ES-I3 (cell line): ENCODE measurements around the gene MACROH2A2.
"Not testable (repeated sequence)": the region's sequence is repeated elsewhere in the genome, so short reads cannot be mapped to it uniquely, and the experiment has no call there.

Experiments used
- H3K36me3 ChIP-seq: 2 replicates; pipeline ENCODE4 v1.6.1; 2013; ENCODE audit warnings: mild to moderate bottlenecking, low read length, control low read depth, moderate library complexity; ENCODE audit not compliant: insufficient read depth
- H3K4me1 ChIP-seq: 2 replicates; pipeline ENCODE4 v1.6.1; 2013; ENCODE audit warnings: mild to moderate bottlenecking, control low read depth, low read length; ENCODE audit not compliant: insufficient read depth
- H3K9ac ChIP-seq: 2 replicates; pipeline ENCODE4 v1.6.1; 2013; ENCODE audit warnings: low read depth, mild to moderate bottlenecking, low read length, moderate library complexity
- H3K9me3 ChIP-seq: 2 replicates; pipeline ENCODE4 v1.6.1; 2013; ENCODE audit warnings: mild to moderate bottlenecking, low read length, moderate library complexity; ENCODE audit not compliant: control insufficient read depth, insufficient read depth

MACROH2A2 gene

GRCh38 chr10:70052462-70053217 is at the start of gene MACROH2A2:
Gene MACROH2A2, plus strand, starts transcription at chr10:70052846. Its CDS starts 22,813 bp downstream, at chr10:70075659.
- Histone ChIP-seq H3K9ac (peak within 1 kb of the TSS; percentile 97), H3K36me3 (no peaks in the 10 kb centered on the region)

GRCh38 chr10:70007116-70007820 is 45.4 kb upstream of the MACROH2A2 start:
- no peaks in the 10 kb centered on the region for H3K4me1 ChIP-seq
- H3K9ac ChIP-seq = no peak overlapping the region
- no peaks in the 10 kb centered on the region for H3K9me3 ChIP-seq
- no peaks in the 10 kb centered on the region for H3K36me3 ChIP-seq

More at GRCh38 chr10:70052462-70053217, at the start of gene MACROH2A2:
- Histone ChIP-seq H3K9me3 (no peaks in the 10 kb centered on the region), H3K4me1 (peaks cover 3% of the 10 kb centered on the region; the same call in 1 of the 2 replicates)

- H3K4me1 ChIP-seq = no peaks in the 10 kb centered on the region
- H3K36me3 ChIP-seq = no peaks in the 10 kb centered on the region
- H3K9ac ChIP-seq = no peak overlapping the region
- no peaks in the 10 kb centered on the region for H3K9me3 ChIP-seq
Observed at GRCh38 chr10:70031215-70031614, 21.4 kb upstream of the MACROH2A2 start.

- Histone ChIP-seq H3K9me3 (no peaks in the 10 kb centered on the region), H3K36me3 (no peaks in the 10 kb centered on the region), H3K4me1 (no peaks in the 10 kb centered on the region), H3K9ac (no peak overlapping the region)
Observed at GRCh38 chr10:70032667-70033289, 19.9 kb upstream of the MACROH2A2 start.

GRCh38 chr10:70034232-70034631 is 18.4 kb upstream of the MACROH2A2 start:
- Histone ChIP-seq H3K9me3 (no peaks in the 10 kb centered on the region), H3K4me1 (no peaks in the 10 kb centered on the region), H3K36me3 (no peaks in the 10 kb centered on the region), H3K9ac (no peak overlapping the region)

- Histone ChIP-seq H3K9ac (no peak overlapping the region), H3K4me1 (no peaks in the 10 kb centered on the region), H3K36me3 (no peaks in the 10 kb centered on the region), H3K9me3 (no peaks in the 10 kb centered on the region)
Observed at GRCh38 chr10:70035531-70035930, 17.1 kb upstream of the MACROH2A2 start.

GRCh38 chr10:70038923-70039322 is 13.7 kb upstream of the MACROH2A2 start:
- Histone ChIP-seq H3K9ac (no peak overlapping the region), H3K9me3 (no peaks in the 10 kb centered on the region), H3K36me3 (no peaks in the 10 kb centered on the region), H3K4me1 (no peaks in the 10 kb centered on the region; the same call in 1 of the 2 replicates)

- no peaks in the 10 kb centered on the region; the same call in 1 of the 2 replicates for H3K4me1 ChIP-seq
- H3K9me3 ChIP-seq = no peaks in the 10 kb centered on the region
- no peaks in the 10 kb centered on the region for H3K36me3 ChIP-seq
- H3K9ac ChIP-seq = no peak overlapping the region
Observed at GRCh38 chr10:70041016-70041415, 11.6 kb upstream of the MACROH2A2 start.

GRCh38 chr10:70041739-70042138 is 10.9 kb upstream of the MACROH2A2 start:
- not testable (repeated sequence) for H3K9ac ChIP-seq, H3K36me3 ChIP-seq, H3K4me1 ChIP-seq, H3K9me3 ChIP-seq

GRCh38 chr10:70047066-70047465 is 5.6 kb upstream of the MACROH2A2 start:
- H3K4me1 ChIP-seq, H3K9ac ChIP-seq, H3K36me3 ChIP-seq, H3K9me3 ChIP-seq: not testable (repeated sequence)

GRCh38 chr10:70048030-70048723 is 4.5 kb upstream of the MACROH2A2 start:
- Histone ChIP-seq H3K9me3 (no peaks in the 10 kb centered on the region), H3K9ac (no peak overlapping the region), H3K4me1 (no peaks in the 10 kb centered on the region), H3K36me3 (no peaks in the 10 kb centered on the region)

- Histone ChIP-seq H3K9ac (peak overlapping the region; percentile 97; the same call in 1 of the 2 replicates), H3K4me1 (peaks cover 3% of the 10 kb centered on the region; the same call in 1 of the 2 replicates), H3K9me3 (no peaks in the 10 kb centered on the region), H3K36me3 (no peaks in the 10 kb centered on the region)
Observed at GRCh38 chr10:70051848-70052247, 798 bp upstream of the MACROH2A2 start.

GRCh38 chr10:70053218-70053840 is 683 bp downstream of the MACROH2A2 start:
- Histone ChIP-seq H3K9ac (peak overlapping the region; percentile 97), H3K9me3 (no peaks in the 10 kb centered on the region)

GRCh38 chr10:70053841-70054288 is 1.2 kb downstream of the MACROH2A2 start:
- no peaks in the 10 kb centered on the region for H3K36me3 ChIP-seq
- peak overlapping the region; percentile 97; the same call in 1 of the 2 replicates for H3K9ac ChIP-seq
- H3K4me1 ChIP-seq = peaks cover 3% of the 10 kb centered on the region; the same call in 1 of the 2 replicates
- H3K9me3 ChIP-seq = no peaks in the 10 kb centered on the region

More at GRCh38 chr10:70053218-70053840, 683 bp downstream of the MACROH2A2 start:
- peaks cover 3% of the 10 kb centered on the region; the same call in 1 of the 2 replicates for H3K4me1 ChIP-seq
- no peaks in the 10 kb centered on the region for H3K36me3 ChIP-seq
